Kidney tubule cell (primary cell): ENCODE results near the gene PGAM5.

Experiments used
- DNase-seq: peaks from one replicate; pipeline ENCODE4 v3.0.0-alpha.2; 2018; ENCODE audit warnings: low spot score

The PGAM5 gene

DNA sequence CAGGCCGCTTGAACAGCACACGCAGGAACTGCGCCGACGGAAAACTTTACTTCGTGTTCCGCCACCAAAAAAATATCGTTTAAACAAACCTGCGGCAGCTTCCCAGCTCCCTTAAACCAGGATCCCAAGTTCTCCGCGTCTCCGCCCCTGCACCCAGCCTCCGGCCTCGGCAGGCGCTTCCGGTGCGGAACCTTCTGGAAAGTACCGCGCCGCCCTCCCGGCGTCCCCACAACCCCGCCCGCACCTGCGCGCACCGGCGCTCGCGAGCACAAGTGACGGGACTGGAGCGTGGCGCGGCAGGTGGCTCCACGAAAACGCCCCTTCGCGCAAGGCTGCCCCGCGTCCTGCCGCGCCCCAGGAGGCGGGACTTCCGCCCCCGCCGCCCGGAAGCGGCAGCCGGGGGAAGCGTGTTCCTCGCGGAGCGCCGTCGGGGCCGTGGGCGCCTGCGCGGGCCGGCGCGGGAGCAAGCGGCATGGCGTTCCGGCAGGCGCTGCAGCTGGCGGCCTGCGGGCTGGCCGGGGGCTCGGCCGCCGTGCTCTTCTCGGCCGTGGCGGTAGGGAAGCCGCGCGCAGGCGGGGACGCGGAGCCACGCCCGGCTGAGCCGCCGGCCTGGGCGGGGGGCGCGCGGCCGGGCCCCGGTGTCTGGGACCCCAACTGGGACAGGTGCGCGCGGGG lies at the start of gene PGAM5:
Gene PGAM5, plus strand, starts transcription at position 438 of the 675 bp plus-strand sequence. Its CDS starts 35 bp downstream, at position 473.
- peak; percentile 95 for DNase-seq

- DNase-seq = no peak
Measured at GRCh38 chr12:132660996-132661395, 49.6 kb upstream of the PGAM5 start.

DNA sequence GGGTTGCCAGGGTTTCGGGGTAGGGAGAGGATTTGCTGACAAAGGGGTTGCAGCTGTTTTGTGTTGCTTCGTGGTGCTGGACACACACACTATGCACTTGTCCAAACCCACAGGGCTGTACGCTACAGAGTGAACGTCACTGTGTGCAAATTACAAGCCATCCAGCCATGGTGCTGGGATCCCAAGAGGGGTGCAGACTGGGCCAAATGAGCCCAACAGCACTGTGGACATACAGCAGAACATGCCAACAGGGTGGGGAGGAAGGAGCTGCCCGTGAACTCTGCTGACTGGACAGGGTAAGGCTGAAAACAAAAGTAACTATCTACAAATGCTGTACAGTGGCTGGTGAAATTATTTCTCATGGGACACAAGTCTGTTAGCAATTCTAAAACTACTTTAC lies 48.7 kb upstream of the PGAM5 start:
- no peak for DNase-seq

DNA sequence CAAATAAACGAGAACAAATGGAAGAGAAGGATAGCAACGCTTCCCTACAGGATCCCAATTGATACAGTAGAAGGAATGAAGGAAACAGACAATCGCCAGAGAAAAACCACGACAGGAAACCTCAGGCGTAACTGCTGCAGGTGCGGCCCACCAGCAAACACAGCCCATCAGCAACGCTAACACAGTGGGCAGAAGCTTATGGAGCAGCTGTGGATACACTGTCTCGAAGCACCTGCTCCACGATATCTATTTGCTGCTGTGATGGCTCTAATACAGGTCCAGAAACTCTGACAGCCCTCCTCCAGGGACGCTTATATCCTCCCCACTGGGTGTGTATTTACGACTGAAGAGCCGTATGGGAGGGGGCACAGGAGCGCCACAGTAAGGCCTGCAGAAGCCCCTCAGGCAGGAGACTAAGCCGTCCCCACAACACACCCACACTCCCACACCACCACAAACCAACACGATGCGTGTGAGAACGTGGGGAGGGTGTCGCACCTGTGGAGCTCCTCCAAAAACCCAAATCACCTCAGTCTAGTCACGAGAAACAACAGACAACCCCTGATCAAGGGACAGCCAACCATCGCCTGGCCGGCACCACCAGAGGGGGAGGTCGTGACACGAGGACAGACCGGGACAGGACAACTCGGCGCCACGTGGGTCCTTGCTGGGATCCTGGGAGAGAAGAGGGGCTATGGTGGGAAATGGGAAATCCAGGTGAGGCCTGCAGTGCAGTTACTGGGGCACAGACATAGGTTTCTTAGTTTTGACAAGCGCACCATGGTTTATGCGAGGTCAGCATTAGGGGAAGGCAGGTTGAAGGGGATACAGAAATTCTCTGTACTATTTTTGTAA lies 47.5 kb upstream of the PGAM5 start:
- no peak for DNase-seq

- DNase-seq = no peak
Measured at GRCh38 chr12:132664206-132665148, 46.2 kb upstream of the PGAM5 start.

DNA sequence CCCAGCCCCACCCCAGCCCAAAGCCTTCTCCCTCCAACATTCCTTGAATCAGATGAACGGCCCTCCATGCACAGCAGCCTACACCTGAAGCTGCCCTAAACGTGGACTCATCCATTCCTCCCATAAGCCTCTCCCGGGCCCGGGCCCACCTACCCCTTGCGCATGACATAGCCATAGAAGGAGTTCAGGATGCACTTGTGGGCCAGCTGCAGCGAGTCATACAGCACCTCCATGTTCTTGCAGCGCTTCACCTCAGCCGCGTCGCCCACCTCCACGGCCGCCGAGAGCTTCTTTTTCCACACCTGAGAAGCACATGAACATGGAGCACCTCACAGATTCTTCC lies 45.5 kb upstream of the PGAM5 start:
- no peak for DNase-seq

DNA sequence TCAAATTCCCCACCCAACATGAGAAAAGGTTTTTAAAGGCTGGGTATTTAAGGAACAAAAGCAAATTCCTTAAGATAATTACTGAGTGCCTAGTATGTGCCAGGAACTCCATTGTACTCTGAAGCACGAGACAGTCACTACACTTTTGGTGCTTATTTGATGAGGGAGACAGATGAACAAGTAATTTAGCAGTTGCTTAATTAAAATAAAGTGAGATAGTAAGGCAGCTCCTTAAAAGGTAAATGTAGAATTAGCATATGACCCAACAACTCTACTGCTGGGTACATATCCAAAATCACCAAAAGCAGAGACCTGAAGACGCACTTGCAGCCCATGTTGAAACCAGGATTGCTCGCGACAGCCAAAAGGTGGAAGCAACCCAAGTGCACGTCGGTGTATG lies 44.8 kb upstream of the PGAM5 start:
- no peak for DNase-seq

DNA sequence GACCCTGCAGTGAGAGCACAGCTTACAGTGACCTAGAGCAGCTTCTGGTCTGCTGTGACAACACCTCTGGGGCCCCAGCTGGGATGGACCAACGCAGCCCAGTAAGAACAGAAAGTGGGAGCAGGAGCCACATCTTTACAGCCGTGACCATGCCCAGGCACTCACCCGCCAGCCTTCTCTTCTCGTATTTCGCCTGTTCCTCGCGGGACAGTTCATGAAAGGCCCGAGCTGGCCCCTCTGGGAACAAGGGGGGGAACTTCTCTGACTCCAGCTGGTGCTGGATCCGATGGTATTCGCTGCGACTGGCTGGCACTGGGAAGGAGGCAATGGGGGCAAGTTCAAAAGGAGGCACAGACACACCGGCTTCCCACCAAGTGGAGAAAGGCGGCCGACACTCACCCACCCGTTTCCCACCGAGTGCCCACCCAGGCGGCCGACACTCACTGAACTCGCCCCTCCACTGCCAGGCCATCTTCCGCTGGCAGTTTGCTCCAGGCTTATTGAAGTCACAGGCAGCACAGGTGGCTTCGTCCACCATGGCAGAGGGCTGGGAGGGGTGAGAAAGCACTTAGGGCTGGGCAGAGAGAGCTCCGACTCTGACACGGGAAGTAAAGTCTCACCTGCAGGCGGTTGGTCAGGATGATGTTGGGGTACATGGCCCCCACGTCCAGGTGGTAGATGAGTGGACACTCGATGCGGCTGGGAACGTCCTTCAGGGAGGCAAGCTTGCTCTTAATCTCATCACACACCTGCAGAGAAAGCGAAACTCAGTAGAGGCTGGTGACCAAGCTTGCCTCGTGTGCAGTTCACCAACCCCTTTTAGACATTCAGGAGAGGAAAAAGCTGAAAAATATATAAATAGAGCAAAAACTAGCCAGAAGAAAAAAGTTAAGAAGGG lies 42.2 kb upstream of the PGAM5 start:
- no peak for DNase-seq

DNA sequence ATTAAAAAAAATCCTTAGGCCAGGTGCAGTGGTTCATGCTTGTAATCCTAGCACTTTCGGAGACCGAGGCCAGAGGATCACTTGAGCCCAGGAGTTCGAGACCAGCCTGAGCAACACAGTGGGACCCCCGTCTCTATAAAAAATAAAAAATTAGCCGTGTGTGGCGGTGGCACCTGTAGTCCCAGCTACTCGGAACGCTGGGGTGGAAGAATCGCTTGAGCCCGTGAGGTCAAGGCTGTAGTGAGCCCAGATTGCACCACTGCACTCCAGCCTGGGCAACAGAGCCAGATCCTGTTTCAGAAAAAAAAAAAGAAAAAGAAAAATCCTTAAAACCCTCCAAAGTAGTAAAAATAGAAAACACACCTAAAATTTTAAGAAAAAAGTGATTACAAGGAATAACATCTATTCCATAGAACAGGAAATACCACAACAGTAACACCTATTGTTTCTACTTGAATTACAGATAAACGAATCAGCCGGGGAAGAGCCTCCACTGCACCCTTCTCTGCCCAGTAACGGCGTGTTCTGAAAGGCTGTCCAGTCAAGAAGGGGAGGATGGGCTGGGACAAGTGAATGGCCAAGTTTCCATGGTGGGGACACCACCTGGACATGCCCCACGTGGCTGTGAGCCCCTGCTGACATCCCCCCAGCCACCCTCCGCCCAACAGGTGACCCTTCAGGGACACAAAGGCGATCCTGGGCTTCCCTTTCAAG lies 41.3 kb upstream of the PGAM5 start:
- DNase-seq = peak; percentile 31

GRCh38 chr12:132672116-132672515 lies 38.5 kb upstream of the PGAM5 start:
- no peak for DNase-seq

GRCh38 chr12:132672678-132673077 lies 38.0 kb upstream of the PGAM5 start:
- no peak for DNase-seq

- no peak for DNase-seq
Measured at GRCh38 chr12:132673288-132674179, 37.1 kb upstream of the PGAM5 start.

DNA sequence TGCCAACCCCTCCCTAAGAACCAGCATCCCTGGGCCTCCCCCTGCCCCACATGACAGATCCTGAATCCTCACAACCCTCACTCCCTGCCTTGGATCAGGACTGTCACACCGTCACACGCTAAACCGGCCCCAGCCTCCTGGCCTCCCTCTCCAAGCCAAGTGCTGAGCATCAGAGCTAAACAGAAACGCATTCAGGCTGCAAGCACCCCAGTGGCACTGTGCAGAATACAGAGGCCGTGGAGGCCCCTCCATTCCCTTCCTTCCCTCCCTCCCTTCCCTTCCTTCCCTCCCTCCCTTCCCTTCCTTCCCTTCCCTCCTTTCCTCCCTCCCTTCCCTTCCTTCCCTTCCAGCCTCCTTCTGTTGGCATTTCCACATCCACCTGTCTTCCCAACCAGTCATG lies 36.1 kb upstream of the PGAM5 start:
- no peak for DNase-seq

DNA sequence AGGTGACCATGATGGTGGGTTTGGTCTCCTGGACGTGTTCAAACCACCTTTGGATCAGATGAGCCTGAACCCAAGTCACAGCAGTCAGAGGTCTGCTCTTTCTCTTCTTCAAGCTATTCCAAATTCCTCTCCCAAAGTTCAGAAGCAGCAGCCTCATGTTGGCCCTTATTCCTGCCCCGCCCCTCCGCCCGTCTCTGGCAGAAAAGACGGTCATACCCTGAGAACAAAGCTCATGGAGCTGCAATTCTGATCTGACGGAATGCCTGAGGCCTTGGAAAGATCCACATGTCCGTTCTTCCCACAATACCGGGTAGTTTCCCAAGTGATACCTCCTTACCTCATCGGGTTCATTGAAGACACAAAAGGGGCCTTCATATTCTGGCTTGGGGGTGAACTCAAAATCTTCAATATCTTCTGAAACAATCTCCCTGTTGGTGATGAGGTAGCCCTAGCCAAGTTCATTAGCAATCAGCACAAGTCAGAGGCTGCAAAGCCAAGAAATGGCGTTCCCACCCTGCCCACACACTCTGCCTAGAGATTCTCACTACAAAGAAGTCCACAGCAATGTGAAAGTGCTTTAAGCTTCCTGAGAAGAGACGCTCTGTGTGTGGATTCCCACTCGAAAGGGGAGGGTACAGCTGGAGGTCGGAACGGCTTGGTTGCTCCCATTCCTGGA lies 34.7 kb upstream of the PGAM5 start:
- no peak for DNase-seq

DNA sequence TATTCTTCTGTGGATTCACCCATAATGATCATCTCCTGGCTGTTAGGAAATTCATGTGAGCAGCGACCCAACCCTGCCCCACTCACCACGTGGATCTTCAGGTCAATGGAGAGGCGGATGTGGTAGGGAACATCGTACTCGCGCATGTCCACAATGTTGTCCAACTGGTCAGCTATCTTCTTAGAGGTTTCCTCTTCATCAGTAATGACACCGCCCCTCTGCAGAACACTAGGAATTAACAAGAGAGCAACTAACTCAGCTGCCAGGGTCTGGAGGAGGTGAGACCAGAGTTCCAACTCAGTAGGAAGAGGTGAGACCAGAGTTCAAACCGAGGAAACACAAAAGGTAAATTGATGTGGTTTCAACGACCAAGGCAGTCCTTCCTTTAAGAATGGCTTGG lies 33.1 kb upstream of the PGAM5 start:
- DNase-seq = no peak

- DNase-seq = no peak
Measured at GRCh38 chr12:132685400-132685799, 25.2 kb upstream of the PGAM5 start.

- no peak for DNase-seq
Measured at GRCh38 chr12:132686825-132687210, 23.8 kb upstream of the PGAM5 start.

- peak; percentile 95 for DNase-seq
Measured at GRCh38 chr12:132687211-132688164, 23.2 kb upstream of the PGAM5 start, which contains the start of the genes POLE and PXMP2. POLE (minus strand) TSS chr12:132687342; CDS start chr12:132687315, 27 bp downstream. PXMP2 (plus strand) TSS chr12:132687587; CDS start chr12:132687671, 84 bp downstream.
